Activated naive CD8-positive, alpha-beta T cell treated with anti-CD3 and anti-CD28 coated beads, Interleukin-2, amount 10 ng/mL, durations not matched to agents 7 days and 5 days (primary cell): ENCODE results near the gene COL6A2. TPM values are rescaled to one million over a fixed set of nuclear protein-coding genes. Genes with fewer than 3 reads are reported as not detected.
A peak's percentile ranks its signal among the peaks of the same experiment; 100 is the strongest.
"Not testable (repeated sequence)": the region's sequence is repeated elsewhere in the genome, so short reads cannot be mapped to it uniquely, and the experiment has no call there.

ENCODE experiments used
- ATAC-seq: fragments of 150-1000 bp; cut with Tn5 transposase; one replicate; pipeline ENCODE4 v1.10.0; 2021; ENCODE audit warnings: low read depth, moderate library complexity
- POLR2A ChIA-PET: fragments of 350-600 bp; sonication (Branson Sonifier 250); formaldehyde crosslinking; loops from one replicate; lab custom pipeline; 2021; ENCODE audit warnings: antibody characterized with exemption; lab: Charles Lee
- DNase-seq: peaks from one replicate; pipeline ENCODE4 v3.0.0; 2021
- H3K27ac Mint-ChIP-seq: one replicate; pipeline ENCODE4 v1.8.0; 2022; ENCODE audit warnings: mild to moderate bottlenecking, mixed read lengths
- H3K27me3 Mint-ChIP-seq: one replicate; pipeline ENCODE4 v1.8.0; 2022; ENCODE audit warnings: mild to moderate bottlenecking, moderate library complexity, mixed read lengths
- H3K36me3 Mint-ChIP-seq: one replicate; pipeline ENCODE4 v1.8.0; 2021; ENCODE audit warnings: mild to moderate bottlenecking, mixed read lengths
- H3K4me1 Mint-ChIP-seq: one replicate; pipeline ENCODE4 v1.8.0; 2021; ENCODE audit warnings: mixed read lengths
- H3K4me3 Mint-ChIP-seq: one replicate; pipeline ENCODE4 v1.8.0; 2022; ENCODE audit warnings: mild to moderate bottlenecking, moderate library complexity, mixed read lengths
- H3K9me3 Mint-ChIP-seq: one replicate; pipeline ENCODE4 v1.8.0; 2021; ENCODE audit warnings: mixed read lengths
- total RNA-seq, 2 experiments: library from RNA; stranded (reverse); gene quantifications; one replicate each; pipeline ENCODE4 v1.2.3, GENCODE V29; 2021

COL6A2 gene
- total RNA-seq, 2 experiments from 2014 or later: 23.8 to 23.9 TPM

- Mint-ChIP-seq H3K36me3 (no peaks in the 10 kb centered on the region), H3K27ac (no peak overlapping the region), H3K9me3 (no peaks in the 10 kb centered on the region), H3K4me1 (no peaks in the 10 kb centered on the region), H3K27me3 (peaks cover 2% of the 10 kb centered on the region), H3K4me3 (no peak overlapping the region)
- ATAC-seq: no peak
- POLR2A ChIA-PET: no interaction called here
- no peak for DNase-seq
Observed at GRCh38 chr21:46158666-46159300, 60.9 kb downstream of the COL6A2 start.

DNA sequence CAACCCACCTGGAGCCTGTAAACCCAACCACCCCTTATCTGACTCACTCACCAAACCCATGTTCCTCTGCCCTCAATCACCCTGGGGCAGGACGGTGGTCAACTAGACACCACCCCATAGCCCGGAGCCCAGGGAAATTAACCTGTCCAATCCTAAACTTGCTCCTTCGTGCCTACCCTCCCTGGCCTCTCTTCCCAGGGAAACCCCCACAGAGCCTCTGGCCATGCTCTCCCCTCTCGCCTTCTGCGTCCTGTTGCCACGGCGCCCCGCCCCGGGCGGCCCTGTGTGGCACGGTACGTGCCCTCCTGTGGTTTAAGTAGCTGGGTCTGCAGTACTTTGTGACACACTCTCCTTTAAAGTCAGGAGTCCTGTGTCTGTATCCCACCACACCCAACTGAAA lies 61.5 kb downstream of the COL6A2 start:
- no peak overlapping the region for H3K4me3 Mint-ChIP-seq
- POLR2A ChIA-PET: no interaction called here
- H3K9me3 Mint-ChIP-seq: no peaks in the 10 kb centered on the region
- no peak for ATAC-seq
- no peaks in the 10 kb centered on the region for H3K36me3 Mint-ChIP-seq
- H3K4me1 Mint-ChIP-seq: no peaks in the 10 kb centered on the region
- DNase-seq: peak; percentile 28
- no peak overlapping the region for H3K27ac Mint-ChIP-seq
- peaks cover 4% of the 10 kb centered on the region for H3K27me3 Mint-ChIP-seq

DNA sequence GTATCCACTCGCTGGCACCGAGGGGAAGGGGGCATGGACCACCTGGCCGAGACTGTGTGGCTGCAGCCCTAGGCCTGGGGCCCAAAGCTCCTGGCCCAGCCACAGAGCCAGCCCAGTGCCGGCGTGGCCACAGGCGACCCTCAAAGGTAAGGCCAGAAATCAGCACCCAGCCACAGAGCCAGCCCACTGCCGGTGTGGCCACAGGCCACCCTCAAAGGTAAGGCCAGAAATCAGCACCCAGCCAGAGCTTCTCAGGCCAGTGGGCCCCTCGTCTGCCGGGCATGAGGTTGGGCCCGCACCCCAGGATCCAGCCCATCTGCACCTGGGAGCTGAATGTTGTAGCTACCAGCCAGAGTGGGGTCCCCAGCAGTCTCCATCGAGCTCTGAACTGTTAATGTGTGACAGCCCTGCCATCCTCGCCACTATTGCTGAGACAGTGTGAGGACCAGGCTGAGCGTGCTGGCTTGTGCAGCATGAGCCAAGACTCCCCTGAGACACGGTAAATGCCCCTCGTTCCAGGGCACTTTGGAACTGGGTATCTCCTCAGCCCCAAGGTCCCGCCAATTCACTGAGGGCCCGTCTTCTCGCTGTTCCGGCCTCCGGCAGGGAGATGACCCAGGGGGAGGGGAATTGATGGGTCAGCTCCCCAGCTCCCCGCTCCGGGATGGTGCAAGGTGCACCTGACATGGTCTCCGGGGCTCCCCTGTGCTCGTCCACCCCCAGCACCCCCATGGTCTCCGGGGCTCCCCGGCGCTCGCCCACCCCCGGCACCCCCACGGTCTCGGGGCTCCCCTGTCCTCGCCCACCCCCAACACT lies 62.1 kb downstream of the COL6A2 start:
- ATAC-seq: no peak
- DNase-seq: peak; percentile 24
- POLR2A ChIA-PET: no interaction called here
- no peaks in the 10 kb centered on the region for H3K36me3 Mint-ChIP-seq
- no peaks in the 10 kb centered on the region for H3K9me3 Mint-ChIP-seq
- no peaks in the 10 kb centered on the region for H3K4me1 Mint-ChIP-seq
- no peak overlapping the region for H3K4me3 Mint-ChIP-seq
- no peak overlapping the region for H3K27ac Mint-ChIP-seq
- peaks cover 4% of the 10 kb centered on the region for H3K27me3 Mint-ChIP-seq

DNA sequence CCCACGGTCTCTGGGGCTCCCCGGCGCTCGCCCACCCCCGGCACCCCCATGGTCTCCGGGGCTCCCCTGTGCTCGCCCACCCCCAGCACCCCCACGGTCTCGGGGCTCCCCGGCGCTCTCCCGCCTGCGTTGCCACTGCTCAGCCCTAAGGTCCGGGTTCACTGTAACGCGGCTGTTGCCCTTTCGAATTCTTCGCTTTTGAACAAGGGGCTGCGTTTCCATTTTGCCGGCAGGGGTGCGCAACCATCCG lies 62.7 kb downstream of the COL6A2 start:
- H3K27me3 Mint-ChIP-seq: peaks cover 4% of the 10 kb centered on the region
- no peak overlapping the region for H3K27ac Mint-ChIP-seq
- no peaks in the 10 kb centered on the region for H3K4me1 Mint-ChIP-seq
- no peaks in the 10 kb centered on the region for H3K9me3 Mint-ChIP-seq
- DNase-seq: no peak
- H3K4me3 Mint-ChIP-seq: no peak overlapping the region
- no peaks in the 10 kb centered on the region for H3K36me3 Mint-ChIP-seq
- ATAC-seq: no peak
- POLR2A ChIA-PET: no interaction called here

DNA sequence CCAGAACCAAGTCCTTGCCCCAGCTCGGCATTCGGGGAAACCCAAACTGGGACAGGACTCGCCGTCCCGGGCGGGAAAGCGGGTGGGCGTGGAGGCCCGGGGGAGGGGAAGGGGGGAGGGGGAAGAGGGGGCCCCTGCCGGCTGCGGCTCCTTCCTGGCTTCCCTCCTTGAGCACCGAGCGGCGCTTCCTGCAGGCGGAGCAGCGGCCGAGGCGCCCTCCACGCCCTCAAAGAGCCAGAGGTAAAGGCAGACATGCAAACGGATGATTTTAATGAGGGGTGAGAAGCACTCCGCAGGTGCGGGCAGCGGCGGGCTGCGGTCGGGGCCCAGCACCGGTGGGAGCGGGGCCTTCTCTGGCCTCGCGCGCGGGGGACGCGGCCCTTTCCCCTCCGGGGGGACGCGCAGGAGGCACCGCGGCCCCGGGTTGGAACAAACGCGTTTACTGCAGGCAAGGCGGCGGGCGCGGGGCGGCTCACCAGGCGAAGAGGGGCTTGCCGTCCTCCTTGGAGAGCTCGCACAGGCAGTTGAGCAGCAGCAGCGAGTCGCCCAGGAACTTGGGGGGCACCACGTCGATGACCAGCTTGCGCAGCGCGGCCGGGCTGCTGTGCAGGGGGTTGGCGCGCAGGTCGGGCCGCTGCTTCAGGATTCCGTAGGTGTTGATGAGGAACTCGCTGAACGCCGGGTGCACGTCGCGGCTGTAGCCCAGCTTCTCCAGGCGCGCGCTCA lies 63.2 kb downstream of the COL6A2 start:
- Mint-ChIP-seq H3K36me3 (no peaks in the 10 kb centered on the region), H3K4me1 (no peaks in the 10 kb centered on the region), H3K9me3 (no peaks in the 10 kb centered on the region), H3K27ac (no peak overlapping the region), H3K4me3 (peak overlapping the region; percentile 56), H3K27me3 (peaks cover 6% of the 10 kb centered on the region)
- POLR2A ChIA-PET: no interaction called here
- DNase-seq (peak; percentile 51), ATAC-seq (peak; percentile 47)

DNA sequence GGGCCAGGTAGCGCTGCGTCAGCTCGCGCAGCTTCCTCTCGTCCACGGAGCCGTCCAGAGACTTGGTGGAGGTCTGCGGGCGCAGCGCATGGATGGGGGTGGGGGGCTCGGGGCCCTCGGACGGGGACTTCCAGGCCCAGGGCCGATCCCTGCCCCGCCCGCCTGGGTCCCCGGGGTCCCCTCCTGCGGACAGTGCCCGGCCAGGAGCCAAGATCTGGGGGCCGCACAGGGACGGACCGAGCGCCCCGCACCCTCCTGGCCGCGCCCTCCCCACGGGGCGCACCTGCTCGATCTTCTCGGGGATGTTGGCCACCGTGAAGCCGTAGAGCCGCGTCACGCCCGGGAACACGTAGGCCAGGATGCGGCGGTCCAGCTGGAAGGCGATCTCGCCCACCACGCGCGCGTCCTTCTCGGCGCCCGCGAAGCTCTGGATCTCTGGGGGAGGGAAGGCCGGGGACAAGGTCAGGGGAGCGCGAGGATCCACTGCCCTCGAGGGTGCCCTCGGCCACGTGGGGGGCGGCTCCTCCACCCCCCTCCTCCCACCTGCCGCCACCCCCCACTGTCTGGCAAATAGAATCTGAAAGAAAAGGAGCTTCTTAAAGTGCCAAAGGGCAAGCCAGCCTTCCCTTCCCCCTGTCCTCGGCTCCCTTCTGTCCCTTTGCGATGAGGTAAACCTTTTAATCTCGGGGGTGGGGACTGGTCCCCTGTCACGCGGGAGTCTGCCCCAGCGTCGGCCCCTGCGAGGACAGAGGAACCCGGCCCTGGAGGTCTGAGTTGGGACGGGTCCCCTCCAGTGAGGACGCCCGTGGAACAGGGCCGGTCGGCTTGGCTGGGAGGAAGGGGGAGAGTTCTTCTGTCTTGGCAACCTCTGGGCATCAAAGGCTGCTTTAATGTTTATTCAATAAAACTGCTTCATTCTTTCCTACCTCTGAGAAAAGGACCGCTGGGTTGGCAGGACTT lies 64.0 kb downstream of the COL6A2 start:
- Mint-ChIP-seq H3K4me3 (no peak overlapping the region), H3K36me3 (no peaks in the 10 kb centered on the region), H3K9me3 (no peaks in the 10 kb centered on the region), H3K4me1 (no peaks in the 10 kb centered on the region), H3K27me3 (peaks cover 6% of the 10 kb centered on the region), H3K27ac (no peak overlapping the region)
- POLR2A ChIA-PET: interaction anchor here (0.6 kb wide), 1 partner anchor 340 kb away, joined by 3 read pairs; no protein-coding TSS in a partner anchor
- ATAC-seq (no peak), DNase-seq (peak; percentile 29)

DNA sequence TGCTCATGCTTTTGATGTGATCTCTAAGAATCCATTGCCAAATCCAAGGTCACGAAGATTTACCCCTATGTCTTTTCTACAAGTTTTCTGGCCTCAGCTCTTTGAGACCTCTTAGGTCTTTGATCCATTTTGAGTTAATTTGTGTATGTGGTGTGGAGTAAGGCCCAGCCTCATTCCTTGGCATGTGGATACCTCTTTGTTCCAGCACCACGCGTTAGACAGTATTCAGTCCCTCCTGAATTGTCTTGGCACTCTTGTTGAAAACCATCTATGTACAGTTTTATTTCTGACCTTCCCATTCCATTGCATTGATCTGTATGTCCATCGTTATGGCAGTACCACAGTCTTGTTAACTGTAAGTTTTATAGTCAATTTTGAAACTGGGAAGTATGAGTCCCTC lies 65.5 kb downstream of the COL6A2 start:
- POLR2A ChIA-PET: no interaction called here
- Mint-ChIP-seq H3K9me3 (no peaks in the 10 kb centered on the region), H3K4me1 (no peaks in the 10 kb centered on the region), H3K27me3 (peaks cover 6% of the 10 kb centered on the region), H3K36me3 (no peaks in the 10 kb centered on the region), H3K4me3 (no peak overlapping the region), H3K27ac (peak overlapping the region; percentile 21)
- no peak for ATAC-seq
- DNase-seq: no peak

DNA sequence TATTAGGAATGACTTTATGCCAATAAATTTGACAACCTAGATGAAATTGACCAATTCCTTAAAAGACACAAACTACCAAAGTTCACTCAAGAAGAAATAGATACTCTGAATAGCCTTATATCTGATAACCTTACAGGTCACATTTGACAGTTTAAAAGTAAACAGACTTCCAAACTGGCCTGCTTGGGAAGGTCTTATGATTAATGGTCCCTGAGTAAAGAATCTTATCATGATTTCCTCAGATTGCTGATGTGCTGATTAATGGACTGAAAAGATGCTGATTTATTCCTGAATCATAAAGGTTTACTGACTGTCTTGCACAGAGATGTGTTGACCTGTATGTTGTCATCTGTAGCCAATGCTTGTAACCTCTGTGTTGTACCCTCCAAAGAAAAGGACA lies 67.2 kb downstream of the COL6A2 start:
- no peak for ATAC-seq
- no peaks in the 10 kb centered on the region for H3K9me3 Mint-ChIP-seq
- H3K36me3 Mint-ChIP-seq: no peaks in the 10 kb centered on the region
- POLR2A ChIA-PET: no interaction called here
- no peak overlapping the region for H3K27ac Mint-ChIP-seq
- H3K4me1 Mint-ChIP-seq: peaks cover 3% of the 10 kb centered on the region
- H3K27me3 Mint-ChIP-seq: peaks cover 6% of the 10 kb centered on the region
- DNase-seq: no peak
- H3K4me3 Mint-ChIP-seq: no peak overlapping the region

- no peaks in the 10 kb centered on the region for H3K9me3 Mint-ChIP-seq
- POLR2A ChIA-PET: no interaction called here
- DNase-seq: no peak
Observed at GRCh38 chr21:46168238-46168637, 70.3 kb downstream of the COL6A2 start.

GRCh38 chr21:46168659-46169386 lies 70.9 kb downstream of the COL6A2 start:
- Mint-ChIP-seq H3K4me1 (peaks cover 8% of the 10 kb centered on the region), H3K9me3 (no peaks in the 10 kb centered on the region), H3K27ac (no peak overlapping the region), H3K36me3 (no peaks in the 10 kb centered on the region), H3K27me3 (peaks cover 4% of the 10 kb centered on the region), H3K4me3 (no peak overlapping the region)
- POLR2A ChIA-PET: no interaction called here
- no peak for DNase-seq
- ATAC-seq: no peak

More at GRCh38 chr21:46168238-46168637, 70.3 kb downstream of the COL6A2 start:
- no peak overlapping the region for H3K27ac Mint-ChIP-seq
- no peak overlapping the region for H3K4me3 Mint-ChIP-seq
- H3K36me3 Mint-ChIP-seq: no peaks in the 10 kb centered on the region
- H3K4me1 Mint-ChIP-seq: peaks cover 8% of the 10 kb centered on the region
- no peak for ATAC-seq
- H3K27me3 Mint-ChIP-seq: peaks cover 4% of the 10 kb centered on the region

DNA sequence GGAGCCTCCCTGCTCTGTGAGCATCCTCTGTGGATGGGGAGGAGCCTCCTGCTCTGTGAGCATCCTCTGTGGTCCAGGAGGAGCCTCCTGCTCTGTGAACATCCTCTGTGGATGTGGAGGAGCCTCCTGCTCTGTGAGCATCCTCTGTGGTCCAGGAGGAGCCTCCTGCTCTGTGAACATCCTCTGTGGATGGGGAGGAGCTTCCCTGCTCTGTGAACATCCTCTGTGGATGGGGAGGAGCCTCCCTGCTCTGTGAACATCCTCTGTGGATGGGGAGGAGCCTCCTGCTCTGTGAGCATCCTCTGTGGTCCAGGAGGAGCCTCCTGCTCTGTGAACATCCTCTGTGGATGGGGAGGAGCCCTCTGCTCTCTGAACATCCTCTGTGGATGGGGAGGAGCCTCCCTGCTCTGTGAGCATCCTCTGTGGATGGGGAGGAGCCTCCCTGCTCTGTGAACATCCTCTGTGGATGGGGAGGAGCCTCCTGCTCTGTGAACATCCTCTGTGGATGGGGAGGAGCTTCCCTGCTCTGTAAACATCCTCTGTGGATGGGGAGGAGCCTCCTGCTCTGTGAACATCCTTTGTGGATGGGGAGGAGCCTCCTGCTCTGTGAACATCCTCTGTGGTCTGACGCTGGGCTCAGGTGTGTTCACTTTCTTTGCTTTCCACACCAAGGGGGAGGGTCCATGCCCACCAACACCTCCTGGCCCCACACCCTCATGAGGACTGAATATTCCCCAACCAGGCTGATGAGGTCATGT lies 72.7 kb downstream of the COL6A2 start:
- peaks cover 10% of the 10 kb centered on the region for H3K27me3 Mint-ChIP-seq
- H3K27ac Mint-ChIP-seq, POLR2A ChIA-PET, ATAC-seq, H3K36me3 Mint-ChIP-seq, H3K4me3 Mint-ChIP-seq, H3K9me3 Mint-ChIP-seq, H3K4me1 Mint-ChIP-seq: not testable (repeated sequence)
- DNase-seq: peak; percentile 13

- no peaks in the 10 kb centered on the region for H3K36me3 Mint-ChIP-seq
- POLR2A ChIA-PET: no interaction called here
- DNase-seq (no peak), ATAC-seq (no peak)
- no peak overlapping the region for H3K27ac Mint-ChIP-seq
- peaks cover 17% of the 10 kb centered on the region for H3K27me3 Mint-ChIP-seq
- H3K4me1 Mint-ChIP-seq: peaks cover 8% of the 10 kb centered on the region
- H3K4me3 Mint-ChIP-seq: no peak overlapping the region
- H3K9me3 Mint-ChIP-seq: peaks cover 9% of the 10 kb centered on the region
Observed at GRCh38 chr21:46171585-46171984, 73.7 kb downstream of the COL6A2 start.
